HCT116 (cell line): ENCODE results near the gene ESPN. TPM values are rescaled to one million over a fixed set of nuclear protein-coding genes. Genes with fewer than 3 reads are reported as not detected.

Source experiments
- ATAC-seq: fragments of 200-7000 bp; cut with Tn5 transposase; 2 replicates; pipeline ENCODE4 v1.9.1; 2020; ENCODE audit warnings: mild to moderate bottlenecking, moderate library complexity
- BruUV-seq: library from RNA; stranded (reverse); fragments of 400-500 nt; replicated peaks from 2 replicates; lab custom pipeline; 2021; lab: Mats Ljungman, UMichigan
- CTCF ChIA-PET: fragments of 300-600 bp; sonication (Branson Sonifier 250); formaldehyde crosslinking; loops from one replicate; lab custom pipeline; 2021; ENCODE audit warnings: antibody characterized with exemption; lab: Charles Lee
- POLR2A ChIA-PET: fragments of 300-600, 350-600 bp; sonication (Branson Sonifier 250); formaldehyde crosslinking; loops from one replicate; lab custom pipeline; 2021; ENCODE audit warnings: antibody characterized with exemption; lab: Charles Lee
- RAD21 ChIA-PET, 2 experiments: fragments of 300-600 bp; sonication (Branson Sonifier 250); formaldehyde crosslinking; loops; one replicate each; lab custom pipeline; 2023; ENCODE audit warnings: low total read pairs in 2 of 2; ENCODE audit not compliant: uncharacterized antibody in 2 of 2, unreplicated experiment in 2 of 2, low non-redundant PET in 1 of 2; lab: Charles Lee
- DNase-seq: peaks from one replicate; pipeline ENCODE4 v3.0.0-alpha.2; 2010; ENCODE audit warnings: low read depth, low spot score
- H2AFZ ChIP-seq: fragments of 200-600 bp; shearing (Covaris generic), sonication (generic); 2 replicates; pipeline ENCODE4 v1.6.1; 2017; ENCODE audit warnings: low read depth, mixed run types, mixed read lengths, antibody characterized with exemption, low read length; ENCODE audit not compliant: poor library complexity, severe bottlenecking
- H3K27ac ChIP-seq: 2 replicates; pipeline ENCODE4 v1.5.1; 2012; ENCODE audit warnings: low read depth, low read length
- H3K27me3 ChIP-seq: fragments of 200-600 bp; sonication (generic); 2 replicates; pipeline ENCODE4 v1.6.1; 2016; ENCODE audit warnings: mixed run types, low read length, mixed read lengths; ENCODE audit not compliant: insufficient read depth
- H3K36me3 ChIP-seq, 2 experiments: fragments of 200-500 bp in 1 of 2; fragments of 200-600 bp in 1 of 2; sonication (Bioruptor generic) in 1 of 2; sonication (generic) in 1 of 2; 2 replicates each; pipeline versions ENCODE4 v1.5.1 to v1.6.1; 2014 to 2016; ENCODE audit warnings: low read length in 2 of 2, inconsistent platforms in 1 of 2, mixed read lengths in 1 of 2, mixed run types in 1 of 2; ENCODE audit not compliant: insufficient read depth in 2 of 2, control insufficient read depth in 1 of 2
- H3K4me1 ChIP-seq, 2 experiments: fragments of 200-600 bp in 1 of 2; sonication (generic) in 1 of 2; 2 replicates each; pipeline versions ENCODE4 v1.5.1 to v1.6.1; 2012 to 2017; ENCODE audit warnings: low read length in 2 of 2, inconsistent platforms in 1 of 2, mild to moderate bottlenecking in 1 of 2, mixed read lengths in 1 of 2, mixed run types in 1 of 2, moderate library complexity in 1 of 2; ENCODE audit not compliant: insufficient read depth in 2 of 2, control insufficient read depth in 1 of 2
- H3K4me2 ChIP-seq: fragments of 200-600 bp; sonication (generic); 2 replicates; pipeline ENCODE4 v1.6.1; 2017; ENCODE audit warnings: mixed run types, low read length, mixed read lengths
- H3K4me3 ChIP-seq, 2 experiments: fragments of 200-600 bp in 1 of 2; sonication (generic) in 1 of 2; replicated peaks in 1 of 2; 2 replicates each; pipeline ENCODE4 v1.5.1; 2011 to 2016; ENCODE audit warnings: low read length in 2 of 2, control low read depth in 1 of 2, low read depth in 1 of 2, mild to moderate bottlenecking in 1 of 2, mixed read lengths in 1 of 2, mixed run types in 1 of 2
- H3K79me2 ChIP-seq: fragments of 200-600 bp; sonication (generic); 2 replicates; pipeline ENCODE4 v1.6.1; 2017; ENCODE audit warnings: mild to moderate bottlenecking, mixed run types, low read length, moderate library complexity, mixed read lengths; ENCODE audit not compliant: insufficient read depth
- H3K9ac ChIP-seq: fragments of 200-600 bp; sonication (generic); 2 replicates; pipeline ENCODE4 v1.6.1; 2016; ENCODE audit warnings: low read length, mixed read lengths
- H3K9me2 ChIP-seq: fragments of 200-600 bp; sonication (generic), shearing (Covaris generic); 2 replicates; pipeline ENCODE4 v1.6.1; 2017; ENCODE audit warnings: mixed run types, mild to moderate bottlenecking, moderate library complexity; ENCODE audit not compliant: insufficient read depth
- H3K9me3 ChIP-seq, 2 experiments: fragments of 200-500 bp in 1 of 2; fragments of 200-600 bp in 1 of 2; sonication (Bioruptor generic) in 1 of 2; sonication (generic) in 1 of 2; 2 replicates each; pipeline ENCODE4 v1.6.1; 2014 to 2017; ENCODE audit warnings: low read length in 2 of 2, mixed read lengths in 2 of 2, inconsistent platforms in 1 of 2, low read depth in 1 of 2, mild to moderate bottlenecking in 1 of 2, mixed run types in 1 of 2, moderate library complexity in 1 of 2; ENCODE audit not compliant: control insufficient read depth in 1 of 2, insufficient read depth in 1 of 2
- H4K20me1 ChIP-seq: fragments of 200-600 bp; sonication (generic), shearing (Covaris generic); 2 replicates; pipeline ENCODE4 v1.6.1; 2017; ENCODE audit warnings: mixed run types, mild to moderate bottlenecking, moderate library complexity; ENCODE audit not compliant: insufficient read depth
- EGR1 ChIP-seq: IDR thresholded peaks from 2 replicates; pipeline ENCODE4 v1.6.1; 2012; ENCODE audit warnings: low read depth
- POLR2AphosphoS5 ChIP-seq: IDR thresholded peaks from 2 replicates; pipeline ENCODE4 v1.6.1; 2011; ENCODE audit warnings: mild to moderate bottlenecking, low read depth, low read length, moderate library complexity
- RAD21 ChIP-seq: IDR thresholded peaks from 2 replicates; pipeline ENCODE4 v1.6.1; 2012; ENCODE audit warnings: low read depth, mild to moderate bottlenecking
- YY1 ChIP-seq: IDR thresholded peaks from 2 replicates; pipeline ENCODE4 v1.6.1; 2011; ENCODE audit warnings: low read length, low read depth, moderate library complexity, mild to moderate bottlenecking; ENCODE audit not compliant: insufficient replicate concordance; ENCODE audit errors: extremely low read depth
- ZFX ChIP-seq: fragments of 450-650 bp; IDR thresholded peaks from 2 replicates; pipeline ENCODE4 v1.6.1; 2017
- intact Hi-C: fragments of 100-400 bp; cut with micrococcal nuclease; formaldehyde crosslinking; loops from 2 replicates; pipeline ENCODE4 v1.10.0; 2022
- total RNA-seq: library from RNA; stranded (reverse); gene quantifications from one replicate; pipeline ENCODE4 v1.2.1, GENCODE V29; 2021; ENCODE audit not compliant: unreplicated experiment

ESPN gene
- total RNA-seq, 1 experiment from 2014 or later, result 114 TPM

- Histone ChIP-seq H3K9me3 (no peaks in the 10 kb centered on the region), H4K20me1 (no peaks in the 10 kb centered on the region), H3K36me3 (no peaks in the 10 kb centered on the region), H3K4me1 (peaks cover 31 to 63% of the 10 kb centered on the region in 2 experiments), H3K27ac (peak overlapping the region; percentile 87), H3K9ac (peak overlapping the region; percentile 91), H3K27me3 (no peaks in the 10 kb centered on the region), H3K4me2 (peak overlapping the region; percentile 97), H3K4me3 (peak overlapping the region; percentile 91 to 96), H3K79me2 (peaks cover 5% of the 10 kb centered on the region; the same call in 1 of the 2 replicates), H3K9me2 (no peaks in the 10 kb centered on the region), H2AFZ (no peak overlapping the region)
- TSS peak; percentile 67 for BruUV-seq
- POLR2A ChIA-PET, result interaction anchor here (0.8 to 1.8 kb wide), 5 partner anchors 19 to 87 kb away, joined by 3 to 7 read pairs (median 4); no protein-coding TSS in a partner anchor
- DNase-seq, result no peak
- ATAC-seq, result peak; percentile 1; the same call in 1 of the 2 replicates
- intact Hi-C loops, result loop anchor here (2.0 kb wide), 2 partner anchors 42 to 156 kb away; no protein-coding TSS in a partner anchor
- RAD21 ChIA-PET, result no interaction called here
- CTCF ChIA-PET, result interaction anchor here (0.6 to 4.3 kb wide), 11 partner anchors 8 to 111 kb away, joined by 3 to 14 read pairs (median 5); partner anchors contain the start of genes HES2 and NOL9
- no peak for TF ChIP-seq EGR1
- peak; percentile 56 for TF ChIP-seq ZFX
- TF ChIP-seq RAD21, result no peak
Observed at GRCh38 chr1:6491081-6491449, 66.5 kb downstream of the ESPN start.

GRCh38 chr1:6491480-6491962, 66.9 kb downstream of the ESPN start, which contains the start of gene PLEKHG5:
TSS of gene PLEKHG5 (minus strand) at chr1:6491667. CDS start at chr1:6477571, 14,096 bp downstream.
- intact Hi-C loops, result loop anchor here (2.0 kb wide), 2 partner anchors 43 to 155 kb away; no protein-coding TSS in a partner anchor
- peak within 1 kb of the TSS; percentile 97 for H3K4me2 ChIP-seq
- no peaks in the 10 kb centered on the region for H3K9me3 ChIP-seq
- no peak within 1 kb of the TSS for H2AFZ ChIP-seq
- H3K27me3 ChIP-seq, result no peaks in the 10 kb centered on the region
- H3K4me1 ChIP-seq, result peaks cover 35 to 63% of the 10 kb centered on the region in 2 experiments
- CTCF ChIA-PET, result interaction anchor here (1.0 to 4.3 kb wide), 4 partner anchors 12 to 68 kb away, joined by 3 to 14 read pairs (median 5); no protein-coding TSS in a partner anchor
- H3K36me3 ChIP-seq, result no peaks in the 10 kb centered on the region
- H3K79me2 ChIP-seq, result peaks cover 5% of the 10 kb centered on the region; the same call in 1 of the 2 replicates
- TF ChIP-seq ZFX (no peak), POLR2AphosphoS5 (peak; percentile 89), YY1 (peak; percentile 58)
- peak; percentile 14 for ATAC-seq
- peak; percentile 60 for DNase-seq
- POLR2A ChIA-PET, result interaction anchor here (0.8 to 1.8 kb wide), 6 partner anchors 20 to 99 kb away, joined by 3 to 7 read pairs (median 4); no protein-coding TSS in a partner anchor
- no peaks in the 10 kb centered on the region for H4K20me1 ChIP-seq
- no peaks in the 10 kb centered on the region for H3K9me2 ChIP-seq
- H3K9ac ChIP-seq, result peak within 1 kb of the TSS; percentile 91
- RAD21 ChIA-PET, result no interaction called here
- peak within 1 kb of the TSS; percentile 91 to 96 for H3K4me3 ChIP-seq
- peak within 1 kb of the TSS; percentile 87 for H3K27ac ChIP-seq
- no TSS peak for BruUV-seq
